Hindlimb muscle (tissue), 1 donor: Measurements from ENCODE around the gene PRKAR1B. TPM values are rescaled to one million over a fixed set of nuclear protein-coding genes. Genes with fewer than 3 reads are reported as not detected.

ENCODE experiments used
- DNase-seq: peaks from one replicate; pipeline ENCODE4 v3.0.0-alpha.2; 2013
- polyA plus RNA-seq: library from polyadenylated mRNA; unstranded; fragments of 120-200 nt; gene quantifications from one replicate; pipeline ENCODE4 v1.2.1, GENCODE V29; 2013; ENCODE audit not compliant: insufficient read length

The PRKAR1B gene
- polyA plus RNA-seq, 1 donor = 35.7 TPM

DNA sequence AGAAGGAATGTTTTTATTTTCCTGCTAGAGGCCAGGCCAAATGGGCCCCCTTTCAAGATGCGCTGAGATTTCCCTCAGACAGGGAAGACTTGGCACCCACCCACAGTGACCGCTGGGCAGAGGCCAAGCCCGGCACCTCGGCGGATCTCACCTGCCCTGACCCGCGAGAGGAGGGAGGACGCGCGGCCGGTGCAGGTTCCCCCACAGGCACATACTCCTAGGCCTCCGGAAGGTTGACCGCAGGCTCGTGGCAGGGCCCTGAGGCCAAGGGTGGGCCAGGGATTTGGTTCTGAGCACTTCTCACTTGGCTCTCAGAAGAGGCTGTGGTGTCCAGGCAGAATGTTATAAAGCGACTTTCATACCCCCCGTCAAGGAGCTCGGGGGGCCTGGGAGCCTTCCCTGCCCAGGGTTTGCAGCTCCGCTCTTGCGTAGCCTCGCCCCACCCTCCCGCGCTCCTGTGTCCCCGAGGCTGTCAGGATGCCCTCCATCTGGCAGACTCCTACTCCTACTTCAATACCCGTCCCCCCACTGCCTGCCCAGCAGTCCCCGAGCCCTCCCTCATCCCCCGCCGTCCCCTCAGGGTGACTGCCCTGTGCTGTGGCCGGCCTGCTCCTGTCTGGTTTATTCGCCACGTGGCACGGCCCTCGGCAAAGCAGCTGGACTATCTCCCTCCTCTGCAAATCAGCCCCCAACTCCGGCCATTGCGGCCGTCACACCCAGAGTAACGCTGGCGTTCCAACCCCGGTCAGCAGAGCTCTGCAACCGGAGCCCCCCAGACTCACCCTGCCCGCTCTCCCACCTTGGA lies 156.9 kb downstream of the PRKAR1B start:
- no peak for DNase-seq

DNA sequence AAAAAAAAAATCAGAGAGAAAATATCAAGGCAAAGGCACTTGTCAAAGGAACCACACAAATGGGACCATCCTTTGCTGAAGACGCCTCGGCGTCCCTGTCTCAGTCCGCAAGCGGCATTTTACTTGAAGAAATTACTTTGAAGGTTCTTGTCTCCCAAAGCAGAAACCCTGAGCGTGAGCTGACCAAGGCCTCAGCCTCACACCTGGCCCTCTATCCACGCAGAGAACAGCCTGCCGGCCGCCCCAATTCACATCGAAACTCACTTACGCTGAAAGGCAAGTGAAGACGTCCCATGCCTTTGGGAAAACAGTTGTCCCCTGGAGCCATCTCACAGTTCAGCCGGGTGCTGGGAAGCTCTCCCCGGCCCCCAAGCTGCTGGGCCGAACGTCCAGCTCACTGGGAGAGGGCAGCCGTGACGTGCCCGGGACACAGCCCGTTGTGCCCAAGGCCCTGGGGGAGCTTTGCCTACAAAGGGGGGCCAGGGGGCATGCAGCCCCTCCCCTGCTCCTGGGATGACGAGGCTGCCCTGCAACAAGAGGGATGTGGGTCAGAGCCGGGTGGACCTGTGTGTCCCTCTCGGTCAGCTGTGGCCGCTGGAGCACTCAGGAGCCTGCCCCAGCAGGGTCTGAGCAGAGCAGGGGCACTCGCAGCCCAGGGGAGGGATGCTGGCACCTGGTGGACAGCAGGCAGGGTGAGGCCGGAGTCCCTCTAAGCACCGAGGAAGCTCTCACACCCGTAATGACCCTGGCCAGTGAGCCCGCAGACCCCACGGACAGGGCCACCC lies 157.8 kb downstream of the PRKAR1B start:
- DNase-seq = no peak

DNA sequence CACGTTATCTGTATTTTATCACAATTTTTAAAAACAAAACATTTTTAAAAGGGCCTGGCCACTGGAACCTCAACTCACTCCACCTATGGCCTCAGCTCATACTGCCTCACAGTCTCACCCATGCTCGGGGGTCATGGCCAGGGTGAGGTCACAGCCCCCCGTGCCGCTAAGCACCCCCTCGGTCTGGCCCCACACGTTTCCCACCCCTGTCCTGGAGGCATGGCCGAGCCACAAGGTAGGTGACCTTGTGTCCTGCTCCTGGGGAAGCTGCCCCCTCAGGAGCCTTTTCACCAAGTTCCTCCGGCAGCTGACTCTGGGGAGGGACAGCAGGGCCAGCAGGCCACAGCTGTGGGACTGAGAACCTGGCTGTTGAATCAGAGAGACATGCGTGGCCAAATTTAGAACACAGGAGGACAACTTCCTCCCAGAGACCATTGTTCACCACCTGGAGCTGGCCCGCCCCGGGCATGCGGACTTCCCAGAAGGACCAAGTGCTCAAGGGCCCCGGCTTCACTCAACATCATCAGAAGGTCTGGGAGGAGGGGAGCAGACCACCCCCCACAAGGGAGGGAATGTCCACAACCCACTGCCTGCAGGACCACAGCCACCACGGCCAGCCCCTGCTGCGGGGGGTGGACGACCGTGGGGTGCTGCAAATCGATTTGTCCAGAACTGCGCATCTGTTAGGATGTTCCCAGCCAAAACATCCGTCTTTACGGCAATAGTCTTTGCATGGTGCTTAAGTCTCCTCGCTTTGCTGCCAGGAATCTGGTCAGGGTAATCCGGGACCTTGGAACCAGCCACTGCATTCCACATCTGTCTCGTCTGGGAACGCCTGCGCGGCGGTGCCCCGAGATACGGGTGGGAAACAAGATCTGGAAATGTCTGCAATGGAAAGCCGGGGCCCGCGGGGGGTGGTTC lies 158.8 kb downstream of the PRKAR1B start:
- peak; percentile 75 for DNase-seq

DNA sequence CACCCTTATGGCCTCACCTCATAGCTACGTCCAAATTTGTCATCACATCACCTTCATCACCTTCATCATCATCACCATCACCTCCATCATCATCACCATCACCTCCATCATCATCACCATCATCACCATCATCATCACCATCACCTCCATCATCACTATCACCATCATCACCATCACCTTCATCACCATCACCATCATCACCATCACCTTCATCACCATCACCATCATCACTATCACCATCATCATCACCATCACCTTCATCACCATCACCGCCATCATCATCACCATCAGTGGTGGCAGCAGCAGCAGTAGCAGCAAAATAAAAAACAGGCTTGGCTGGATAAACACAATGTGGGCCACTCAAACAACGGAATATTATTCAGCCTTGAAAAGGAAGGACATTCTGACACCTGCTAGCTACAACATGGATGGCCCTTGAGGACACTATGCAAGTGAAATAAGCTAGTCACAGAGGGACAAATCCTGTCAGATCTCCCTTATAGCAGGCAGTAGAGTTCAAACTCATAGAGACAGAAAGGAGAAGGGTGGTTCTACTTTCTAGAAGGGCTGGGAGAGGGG lies 159.7 kb downstream of the PRKAR1B start:
- DNase-seq = no peak

DNA sequence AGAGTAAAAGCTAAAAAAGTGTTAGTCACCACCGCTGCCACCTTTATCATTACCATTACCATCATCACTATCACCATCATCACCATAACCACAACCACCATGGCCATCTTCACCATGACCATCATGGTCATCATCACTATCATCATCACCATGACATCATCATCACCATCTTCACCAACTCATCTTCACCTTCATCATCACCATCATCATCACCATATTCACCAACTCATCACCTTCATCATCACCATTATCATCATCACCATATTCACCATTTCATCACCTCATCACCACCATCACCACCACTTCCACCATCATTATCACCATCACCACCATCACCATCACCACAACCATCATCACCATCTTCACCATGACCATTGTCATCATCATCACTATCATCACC lies 161.0 kb downstream of the PRKAR1B start:
- DNase-seq = no peak

DNA sequence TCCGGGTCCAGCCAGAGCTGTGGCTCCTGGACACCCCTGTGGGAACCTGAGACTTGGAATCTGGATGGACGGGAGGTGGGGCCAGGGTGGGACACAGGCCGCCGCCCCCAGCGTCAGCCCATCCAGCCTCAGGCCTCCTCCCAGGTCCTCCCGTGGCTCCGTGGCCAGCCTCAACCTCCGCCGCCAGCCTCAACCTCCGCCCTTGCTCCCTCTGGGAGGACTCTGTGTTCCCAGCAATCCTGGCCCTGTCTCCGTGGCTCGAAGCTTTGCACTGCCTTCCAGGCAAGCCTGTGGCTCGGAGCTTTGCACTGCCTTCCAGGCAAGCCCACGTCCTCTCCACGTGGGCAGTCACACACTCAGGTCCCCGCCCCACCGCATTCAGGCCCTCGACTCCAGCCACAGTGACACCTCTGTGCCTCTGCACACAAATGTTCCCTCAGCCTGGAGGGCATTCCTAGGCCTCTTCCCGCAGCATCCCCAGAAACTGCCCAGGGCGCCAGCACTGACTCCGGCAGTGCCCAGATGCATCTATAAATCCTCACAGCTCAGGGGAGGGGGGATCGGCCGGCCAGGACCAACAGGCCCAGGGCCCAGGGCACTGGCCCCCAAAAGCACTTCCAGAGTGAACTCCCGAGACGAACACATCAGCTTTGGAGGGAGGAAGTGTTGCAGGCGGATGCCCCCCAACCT lies 162.8 kb downstream of the PRKAR1B start:
- DNase-seq = no peak

DNA sequence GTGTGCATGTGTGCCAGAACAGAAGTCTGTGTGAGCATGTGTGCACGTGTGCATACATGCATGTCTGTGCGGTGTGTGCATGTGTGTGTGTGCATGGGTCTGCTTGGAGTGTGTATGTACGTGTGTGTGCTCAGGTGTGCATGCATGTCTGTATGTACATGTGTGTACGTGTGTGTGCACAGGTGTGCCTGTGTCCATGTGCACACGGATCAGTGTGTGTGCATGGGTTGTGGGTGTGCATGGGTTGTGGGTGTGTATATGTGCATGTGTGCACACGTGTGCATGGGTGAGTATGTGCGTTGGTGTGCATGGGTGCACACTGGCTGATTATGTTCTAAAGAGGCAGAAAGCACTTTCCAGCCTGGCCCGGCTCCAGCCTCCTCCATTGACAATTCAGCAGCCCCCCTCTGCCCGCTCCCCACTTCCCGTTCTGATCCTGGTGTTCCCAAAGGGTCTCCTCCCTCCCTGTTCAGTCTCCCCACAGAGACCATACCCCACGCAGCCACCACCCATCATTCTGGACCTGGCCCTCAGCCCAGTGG lies 163.4 kb downstream of the PRKAR1B start:
- no peak for DNase-seq

DNA sequence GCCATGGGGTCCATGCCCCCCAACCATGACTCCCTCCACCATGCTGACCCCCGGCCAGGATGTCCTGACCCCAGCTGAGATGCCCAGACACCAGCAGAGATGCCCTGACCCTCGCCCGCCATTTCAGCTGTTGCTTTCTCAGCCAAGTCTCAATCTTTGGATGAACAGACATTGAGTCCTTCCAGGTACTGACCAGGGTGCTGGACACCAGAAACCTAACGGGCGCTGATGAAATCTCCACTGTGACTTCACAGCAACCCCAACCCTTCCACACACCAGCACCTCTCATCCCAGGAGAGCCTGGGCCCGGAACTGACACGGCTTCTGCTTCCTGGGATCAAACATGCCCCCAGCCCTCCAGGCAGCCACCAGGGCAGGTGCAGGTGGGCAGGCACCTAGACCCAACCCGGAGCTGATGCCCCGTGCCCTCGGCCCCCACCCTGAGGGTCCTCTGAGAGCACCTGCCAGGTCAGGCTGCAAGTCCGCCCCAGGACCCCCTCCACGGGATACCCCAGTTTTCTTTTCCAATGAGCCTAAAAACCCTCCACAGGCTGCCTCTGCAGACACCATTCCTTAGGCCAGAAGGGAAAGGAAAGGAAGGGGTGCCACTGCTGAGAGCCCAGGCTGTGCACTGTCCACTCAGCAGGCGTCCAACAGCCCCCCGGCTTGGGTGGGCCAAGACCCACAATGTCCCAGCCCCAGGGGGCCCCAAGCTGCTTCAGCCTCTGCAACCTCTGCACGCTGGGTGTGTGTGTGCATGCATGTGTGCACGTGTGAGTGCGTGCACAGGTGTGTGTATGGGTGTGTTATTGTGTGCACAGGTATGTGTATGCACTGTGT lies 164.1 kb downstream of the PRKAR1B start:
- DNase-seq = no peak

DNA sequence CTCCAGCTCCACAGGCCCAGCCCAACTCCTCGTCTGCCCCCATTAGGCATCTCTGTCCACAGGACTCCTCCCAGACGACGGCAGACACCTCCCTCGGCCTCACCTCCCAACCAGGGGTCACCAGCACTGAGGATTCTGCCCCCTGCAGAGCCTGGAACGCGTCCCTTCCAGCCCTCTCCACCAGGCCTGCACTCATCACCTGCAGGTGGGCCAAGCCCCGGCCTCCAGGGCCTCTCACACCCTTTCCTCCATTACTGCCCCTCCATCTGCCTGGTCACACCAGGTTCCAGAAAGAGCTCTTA lies 164.8 kb downstream of the PRKAR1B start:
- DNase-seq = no peak

DNA sequence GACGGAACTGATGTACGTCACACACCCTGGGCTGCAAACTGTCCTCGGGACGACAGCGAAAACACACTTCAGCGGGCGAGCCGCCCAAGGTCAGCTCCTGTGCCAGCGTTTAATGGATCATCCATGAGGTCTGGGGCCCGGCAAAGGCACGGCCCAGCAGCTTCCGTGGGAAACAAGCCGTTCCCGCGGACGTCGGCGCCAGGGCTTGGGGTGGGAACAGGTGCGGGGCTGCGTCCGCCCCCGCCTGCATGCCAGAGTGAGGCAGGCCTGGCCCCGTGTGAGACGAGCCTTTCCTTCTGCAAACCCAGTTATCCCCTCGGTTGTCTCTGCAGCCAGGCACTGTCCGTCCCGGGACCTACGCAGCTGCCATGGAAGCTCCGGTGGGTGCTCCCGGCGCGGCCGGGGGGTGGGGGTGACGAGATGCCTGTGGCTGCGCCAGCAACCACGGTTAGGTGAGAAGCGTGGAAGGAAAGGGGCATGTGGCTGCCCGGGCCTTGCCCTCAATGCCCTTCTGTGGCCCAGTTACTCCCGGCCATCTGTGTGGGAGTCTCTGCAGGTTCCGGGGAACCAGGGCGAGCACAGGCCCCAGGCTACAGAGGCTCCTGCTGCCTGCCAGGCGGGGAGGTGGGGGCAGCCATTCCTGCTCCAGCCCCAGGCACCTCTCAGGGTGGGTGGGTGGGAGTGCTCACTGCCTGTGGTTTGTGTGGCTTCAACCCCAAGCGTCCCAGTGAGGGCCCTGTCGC lies 165.3 kb downstream of the PRKAR1B start:
- no peak for DNase-seq

DNA sequence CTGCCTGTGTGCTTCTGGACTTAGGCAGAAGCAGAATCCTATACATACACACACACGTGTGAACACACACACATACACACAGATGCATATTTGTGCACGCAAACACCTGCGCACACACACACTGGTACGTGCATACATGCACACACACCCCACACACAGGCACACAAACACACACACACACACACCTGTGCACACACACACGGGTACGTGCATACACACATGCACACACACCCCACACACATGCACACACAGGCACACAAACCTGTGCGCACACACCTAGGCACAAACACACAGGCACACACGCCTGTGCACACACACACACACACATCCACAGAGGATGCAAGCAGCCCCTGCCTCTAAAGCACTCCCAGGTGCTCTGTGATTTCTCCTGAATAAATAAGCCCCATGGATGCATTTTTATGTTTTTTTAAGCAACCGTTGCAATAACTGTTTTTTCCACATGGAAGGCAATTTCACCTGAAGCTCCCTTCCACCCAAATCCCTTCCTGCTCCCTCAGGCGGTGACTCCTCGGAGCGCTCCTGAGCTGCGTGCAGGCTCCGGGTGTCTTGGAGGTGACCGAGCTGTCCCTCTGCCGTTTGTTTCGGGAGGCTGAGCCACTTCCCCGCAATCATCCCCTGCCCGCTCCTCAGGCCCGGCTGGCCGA lies 166.0 kb downstream of the PRKAR1B start:
- no peak for DNase-seq

DNA sequence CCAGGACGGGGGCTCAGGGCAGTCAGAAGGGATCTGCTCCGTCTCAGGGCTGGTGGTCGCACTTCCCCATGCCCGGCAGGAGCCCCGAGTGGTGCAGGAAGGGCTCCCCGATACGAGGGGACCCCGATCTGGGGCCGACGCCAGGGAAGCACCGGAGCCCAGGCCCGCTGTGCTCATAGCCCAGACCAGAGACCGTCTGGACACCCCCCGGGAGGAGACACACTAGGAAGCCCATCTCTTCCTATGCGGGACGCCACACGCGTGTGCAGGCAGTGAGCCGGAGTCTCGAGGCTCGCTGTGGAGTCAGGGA lies 167.7 kb downstream of the PRKAR1B start:
- no peak for DNase-seq

DNA sequence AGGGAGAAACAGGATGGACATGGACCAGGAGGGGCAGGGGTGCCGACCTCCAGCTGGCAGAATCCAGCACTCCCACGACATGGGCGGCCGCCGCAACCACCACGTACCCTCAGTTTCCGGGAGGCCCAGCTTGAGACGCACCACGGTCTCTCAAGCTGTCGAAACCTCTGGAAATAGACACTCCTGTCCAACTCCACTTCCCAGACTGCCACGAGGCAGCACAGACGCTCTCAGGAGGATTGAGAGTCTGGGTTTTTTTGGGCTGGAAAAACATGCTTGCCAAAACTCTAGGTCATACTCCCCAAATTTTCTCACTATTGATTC lies 169.6 kb downstream of the PRKAR1B start:
- DNase-seq = no peak

DNA sequence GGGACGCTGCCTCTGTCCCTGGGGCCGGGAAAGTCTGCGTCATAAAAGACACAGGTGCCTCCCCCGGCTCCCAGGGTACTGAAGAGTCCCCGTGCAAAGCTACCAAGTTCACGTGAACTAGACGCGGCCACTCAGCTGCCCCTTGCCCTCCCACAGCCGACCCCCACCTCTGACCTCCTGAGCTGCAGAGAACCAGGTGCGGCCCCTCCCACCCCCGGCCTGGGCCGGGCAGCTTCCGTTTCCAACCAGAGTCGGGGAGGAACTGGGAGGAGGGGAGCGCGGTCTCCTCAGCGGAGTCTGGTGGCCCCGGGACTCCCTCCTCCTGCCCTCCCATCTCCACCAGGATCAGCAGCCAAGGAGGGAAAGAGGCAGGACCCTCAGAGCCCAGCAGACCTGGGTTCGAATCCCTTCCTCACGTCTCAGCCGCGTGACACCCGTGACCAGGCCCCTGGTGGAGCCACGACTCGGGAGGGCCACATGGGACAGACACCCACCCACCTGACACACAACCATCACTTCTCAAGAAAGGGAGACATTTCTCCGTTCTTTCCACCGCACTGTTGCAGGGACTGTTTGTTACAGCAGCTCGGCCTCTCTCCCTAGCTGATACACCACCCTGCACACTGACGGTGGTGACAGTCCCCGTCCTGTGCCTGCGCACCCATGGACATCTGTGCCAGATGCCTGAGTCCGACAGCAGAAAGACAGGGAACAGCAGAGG lies 170.1 kb downstream of the PRKAR1B start:
- DNase-seq = no peak

DNA sequence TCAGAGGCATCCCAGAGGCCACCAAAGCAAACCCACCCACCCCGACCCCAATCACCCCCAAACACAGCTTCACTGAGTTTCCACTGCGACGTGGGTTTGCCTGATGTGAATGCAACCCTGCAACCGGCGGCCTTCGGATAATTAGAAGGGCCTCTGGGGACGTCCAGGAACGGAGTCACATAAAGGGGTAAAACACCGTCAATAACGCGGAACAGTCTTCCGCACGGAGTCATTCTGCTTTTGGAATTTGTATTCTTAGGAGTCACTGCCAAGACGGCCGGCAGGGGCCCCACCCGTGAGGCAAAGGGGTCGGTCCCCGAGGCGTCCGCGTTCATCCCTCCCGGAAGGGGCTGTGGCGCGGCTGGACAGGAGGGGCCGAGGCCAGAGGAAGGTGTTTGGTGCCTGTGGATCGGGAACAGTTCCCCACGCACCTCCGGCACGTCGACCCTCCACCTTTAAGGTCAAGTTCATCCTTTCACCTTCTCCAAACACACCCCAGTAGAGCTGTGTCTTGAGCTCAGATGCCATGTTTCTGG lies 170.7 kb downstream of the PRKAR1B start:
- DNase-seq = no peak

DNA sequence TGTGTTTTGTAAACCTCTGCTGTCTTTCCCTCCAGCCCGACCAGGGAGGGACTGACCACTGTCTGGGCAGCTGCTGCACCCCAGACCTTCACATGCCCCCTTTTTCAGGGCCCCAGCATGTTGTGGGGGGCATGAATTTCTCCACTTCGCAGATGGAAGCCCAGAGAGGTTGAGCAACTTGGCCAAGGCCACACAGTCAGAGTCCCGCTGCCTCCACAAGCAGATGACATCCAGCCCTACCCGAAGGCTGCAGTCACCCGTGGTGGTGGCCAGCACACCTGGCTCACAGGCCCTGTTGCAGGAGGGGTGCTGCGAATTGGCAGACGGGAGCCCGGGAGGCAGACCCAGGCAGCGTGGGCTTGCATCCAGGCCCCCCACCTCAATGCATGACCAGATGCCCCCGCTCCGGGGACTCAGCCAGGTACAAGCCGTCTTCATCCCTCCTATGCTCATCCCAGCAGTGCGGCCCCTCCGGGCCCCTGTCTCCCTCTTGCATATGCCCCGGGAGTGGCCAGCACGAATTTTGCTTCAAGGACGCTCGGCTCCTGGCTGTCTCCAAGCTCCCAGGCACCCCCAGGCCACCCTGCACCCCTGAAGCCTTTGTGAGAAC lies 171.4 kb downstream of the PRKAR1B start:
- no peak for DNase-seq

DNA sequence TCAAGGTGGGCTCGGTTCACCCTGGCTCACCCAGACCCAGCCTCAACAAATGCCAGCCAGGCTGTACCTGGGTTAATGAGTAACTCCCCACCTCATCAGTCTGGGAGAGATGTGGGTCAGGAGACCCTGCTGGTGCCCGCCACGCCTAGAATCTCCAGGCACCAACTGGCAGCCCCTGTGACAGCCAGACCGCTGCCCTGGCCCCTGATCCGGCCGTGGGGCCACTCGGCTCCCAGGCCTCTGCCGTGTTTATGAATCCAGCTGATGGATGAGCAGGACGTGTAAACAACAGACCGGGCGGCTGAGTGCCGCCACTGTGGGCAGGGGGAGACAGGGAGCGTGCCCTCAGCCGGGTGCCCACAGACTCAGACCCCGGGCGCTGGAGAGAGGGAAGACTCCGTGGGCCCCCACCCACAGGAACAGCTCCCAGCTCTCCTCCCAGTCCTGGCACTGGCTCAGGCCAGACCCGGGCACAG lies 173.4 kb downstream of the PRKAR1B start:
- no peak for DNase-seq
